Measurements from ENCODE around the gene FRMD7.
"Not testable (repeated sequence)": the region's sequence is repeated elsewhere in the genome, so short reads cannot be mapped to it uniquely, and the experiment has no call there.

FRMD7 gene

GRCh38 chrX:132101799-132102198, 26.0 kb downstream of the FRMD7 start:
- Histone ChIP-seq H3K27me3 (no peaks in the 10 kb centered on the region), H3K4me3 (ENCODE audit: low read depth, low read length) (no peak overlapping the region), H3K9me3 (no peaks in the 10 kb centered on the region), H3K36me3 (no peaks in the 10 kb centered on the region), H3K4me1 (no peaks in the 10 kb centered on the region)
- DNase-seq: no peak
- no peak for TF ChIP-seq CTCF (IDR thresholded peaks at IDR 0.05; ENCODE audit: low read depth, low read length)

GRCh38 chrX:132101206-132101605, 26.6 kb downstream of the FRMD7 start:
- H3K4me1 ChIP-seq: no peaks in the 10 kb centered on the region
- no peaks in the 10 kb centered on the region for H3K36me3 ChIP-seq
- no peak overlapping the region for H3K4me3 ChIP-seq (ENCODE audit: low read depth, low read length)
- no peaks in the 10 kb centered on the region for H3K9me3 ChIP-seq
- no peak for TF ChIP-seq CTCF (IDR thresholded peaks at IDR 0.05; ENCODE audit: low read depth, low read length)
- no peak for DNase-seq
- H3K27me3 ChIP-seq: no peaks in the 10 kb centered on the region

GRCh38 chrX:132098704-132099103, 29.1 kb downstream of the FRMD7 start:
- not testable (repeated sequence) for H3K36me3 ChIP-seq; DNase-seq; H3K9me3 ChIP-seq; H3K27me3 ChIP-seq; H3K4me3 ChIP-seq (ENCODE audit: low read depth, low read length); H3K4me1 ChIP-seq

DNA sequence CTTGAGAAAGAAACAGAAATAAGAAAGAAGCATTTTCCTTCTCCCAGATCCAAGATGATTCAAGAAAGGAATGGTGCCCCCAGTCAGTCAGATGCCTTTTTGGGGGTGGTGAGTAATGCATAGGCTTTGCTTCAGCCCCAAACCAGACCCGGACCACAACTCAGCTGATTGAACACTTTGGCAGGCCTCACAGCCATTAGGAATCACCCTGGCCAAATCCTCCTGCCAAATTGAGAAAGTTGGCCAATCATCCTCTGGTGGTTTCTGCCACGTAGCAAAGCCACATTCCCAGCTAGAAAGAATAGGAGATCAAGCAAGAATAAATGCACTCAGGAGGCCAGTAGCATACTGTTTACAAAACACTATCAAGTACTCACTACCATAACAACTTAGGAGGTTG, 33.7 kb downstream of the FRMD7 start:
- Histone ChIP-seq H3K4me1 (0 out of 2 replicates have a peak, but pooled peaks cover 5% of the 10 kb centered on the region), H3K27me3 (no peaks in the 10 kb centered on the region), H3K36me3 (no peaks in the 10 kb centered on the region), H3K9me3 (no peaks in the 10 kb centered on the region), H3K4me3 (ENCODE audit: low read depth, low read length) (no peak overlapping the region)
- TF ChIP-seq CTCF (IDR thresholded peaks at IDR 0.05; ENCODE audit: low read depth, low read length): no peak
- DNase-seq: no peak

DNA sequence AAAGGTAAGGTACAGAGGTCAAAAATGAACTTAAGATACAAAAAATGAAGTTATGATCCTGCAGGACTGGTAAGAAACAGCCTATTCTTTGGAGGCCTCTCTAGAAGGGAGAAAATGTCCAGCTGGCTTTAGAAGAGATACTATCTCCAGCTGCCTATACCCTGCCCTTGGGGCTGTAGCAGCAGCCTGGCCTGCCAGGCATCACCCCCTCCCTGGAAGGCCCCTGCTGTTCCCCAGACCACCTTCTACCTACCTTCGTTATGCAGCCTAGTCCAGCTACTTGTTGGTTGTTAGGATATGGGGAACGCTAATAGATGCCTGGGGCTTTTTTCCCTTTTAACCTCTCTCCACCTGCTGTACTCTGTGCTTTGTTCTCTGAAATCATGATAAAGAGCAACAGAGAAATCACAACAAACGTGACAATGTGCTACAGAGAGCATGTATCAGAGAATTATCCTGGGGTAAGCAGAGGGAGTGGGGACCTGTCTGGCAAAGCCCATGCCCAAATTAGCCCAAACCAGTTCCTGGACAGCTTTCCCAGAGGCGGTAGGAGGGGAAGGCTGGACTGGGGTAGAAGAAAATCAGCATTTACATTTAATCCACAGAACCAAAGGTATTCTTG, 34.5 kb downstream of the FRMD7 start:
- no peak for TF ChIP-seq CTCF (IDR thresholded peaks at IDR 0.05; ENCODE audit: low read depth, low read length)
- H3K36me3 ChIP-seq: no peaks in the 10 kb centered on the region
- 0 out of 2 replicates have a peak, but pooled peaks cover 5% of the 10 kb centered on the region for H3K4me1 ChIP-seq
- no peaks in the 10 kb centered on the region for H3K27me3 ChIP-seq
- H3K4me3 ChIP-seq (ENCODE audit: low read depth, low read length): peak overlapping the region; percentile 8; the same call in 1 of the 2 replicates
- no peaks in the 10 kb centered on the region for H3K9me3 ChIP-seq
- peak; percentile 67 for DNase-seq

- Histone ChIP-seq H3K4me1 (0 out of 2 replicates have a peak, but pooled peaks cover 5% of the 10 kb centered on the region), H3K9me3 (no peaks in the 10 kb centered on the region), H3K27me3 (no peaks in the 10 kb centered on the region), H3K36me3 (no peaks in the 10 kb centered on the region), H3K4me3 (ENCODE audit: low read depth, low read length) (peak overlapping the region; percentile 8; the same call in 1 of the 2 replicates)
- peak; percentile 81 for TF ChIP-seq CTCF (IDR thresholded peaks at IDR 0.05; ENCODE audit: low read depth, low read length)
- DNase-seq: peak; percentile 51
Measured at GRCh38 chrX:132092439-132093065, 35.3 kb downstream of the FRMD7 start.
